Fibroblast of lung (primary cell): ENCODE measurements around the gene ARRDC1. TPM values are rescaled to one million over a fixed set of nuclear protein-coding genes. Genes with fewer than 3 reads are reported as not detected.

Experiments
- DNase-seq, 2 donors: peaks; one replicate each; pipeline versions ENCODE4 v3.0.0 to v3.0.0-alpha.2; 2010; ENCODE audit warnings: low read depth in 2 of 2
- H2AFZ ChIP-seq: 2 replicates; pipeline ENCODE4 v1.5.1; 2012; ENCODE audit warnings: low read length, control low read depth, inconsistent platforms
- H3K27ac ChIP-seq: 2 replicates; pipeline ENCODE4 v1.5.1; 2011; ENCODE audit warnings: low read length, control low read depth; ENCODE audit not compliant: insufficient read depth
- H3K27me3 ChIP-seq: 2 replicates; pipeline ENCODE4 v1.5.1; 2011; ENCODE audit warnings: mild to moderate bottlenecking, low read length; ENCODE audit not compliant: control insufficient read depth, insufficient read depth
- H3K36me3 ChIP-seq: 2 replicates; pipeline ENCODE4 v1.5.1; 2011; ENCODE audit warnings: low read length; ENCODE audit not compliant: control insufficient read depth, insufficient read depth
- H3K4me1 ChIP-seq: 2 replicates; pipeline ENCODE4 v1.5.1; 2011; ENCODE audit warnings: low read length; ENCODE audit not compliant: control insufficient read depth, insufficient read depth; ENCODE audit errors: extremely low read depth
- H3K4me2 ChIP-seq: 2 replicates; pipeline ENCODE4 v1.5.1; 2011; ENCODE audit warnings: low read length, control low read depth; ENCODE audit not compliant: insufficient read depth; ENCODE audit errors: extremely low read depth
- H3K4me3 ChIP-seq, 4 experiments: fragments of 200-600 bp in 1 of 4; sonication (generic) in 1 of 4; replicated peaks in 1 of 4; 2 replicates each; pipeline ENCODE4 v1.5.1; 2011 to 2016; ENCODE audit warnings: low read length in 4 of 4, low read depth in 3 of 4, mild to moderate bottlenecking in 3 of 4, control low read depth in 2 of 4, inconsistent platforms in 1 of 4, mixed read lengths in 1 of 4; ENCODE audit not compliant: insufficient read depth in 1 of 4; ENCODE audit errors: control extremely low read depth in 1 of 4
- H3K79me2 ChIP-seq: 2 replicates; pipeline ENCODE4 v1.5.1; 2012; ENCODE audit warnings: mild to moderate bottlenecking, low read length, inconsistent platforms; ENCODE audit not compliant: control insufficient read depth, insufficient read depth
- H3K9ac ChIP-seq: 2 replicates; pipeline ENCODE4 v1.5.1; 2011; ENCODE audit warnings: mild to moderate bottlenecking, low read length, control low read depth; ENCODE audit not compliant: insufficient read depth
- H3K9me3 ChIP-seq: 2 replicates; pipeline ENCODE4 v1.5.1; 2012; ENCODE audit warnings: low read depth, low read length; ENCODE audit not compliant: control insufficient read depth, insufficient read depth
- H4K20me1 ChIP-seq: 2 replicates; pipeline ENCODE4 v1.5.1; 2011; ENCODE audit warnings: low read length; ENCODE audit not compliant: control insufficient read depth, insufficient read depth; ENCODE audit errors: extremely low read depth
- CTCF ChIP-seq, 2 donors: IDR thresholded peaks in 1 of 2; conservative IDR thresholded peaks in 1 of 2; 1 replicate in 1 of 2; 2 replicates in 1 of 2; pipeline ENCODE4 v1.5.1; 2011 to 2012; ENCODE audit warnings: low read length in 2 of 2, control low read depth in 1 of 2, inconsistent platforms in 1 of 2, low read depth in 1 of 2, mild to moderate bottlenecking in 1 of 2
- EZH2 ChIP-seq: IDR thresholded peaks from 2 replicates; pipeline ENCODE4 v1.5.1; 2012; ENCODE audit warnings: low read length, control low read depth, mild to moderate bottlenecking; ENCODE audit errors: missing control alignments
- polyA plus RNA-seq, 2 donors: library from polyadenylated mRNA; depleted of rRNA in 1 of 2; stranded (reverse) in 1 of 2; unstranded in 1 of 2; fragments of >200 nt; gene quantifications; 2 replicates each; pipeline ENCODE4 v1.2.1, GENCODE V29; 2011 to 2012; ENCODE audit warnings: missing spikeins in 1 of 2
- total RNA-seq: library from RNA; depleted of rRNA; stranded (reverse); fragments of >200 nt; gene quantifications from 2 replicates; pipeline ENCODE4 v1.2.1, GENCODE V29; 2014

The ARRDC1 gene
- total and polyA plus RNA-seq, 2 donors (not counting 1 experiment from before 2014, with no cell fraction given): 8.3 to 17.2 TPM

GRCh38 chr9:137657606-137658005 lies 52.1 kb downstream of the ARRDC1 start:
- Histone ChIP-seq H3K9me3 (no peaks in the 10 kb centered on the region), H4K20me1 (no peaks in the 10 kb centered on the region), H3K79me2 (peaks cover 39% of the 10 kb centered on the region), H3K27me3 (no peaks in the 10 kb centered on the region), H3K4me3 (no peak overlapping the region), H2AFZ (no peak overlapping the region), H3K4me2 (no peak overlapping the region), H3K36me3 (no peaks in the 10 kb centered on the region), H3K4me1 (no peaks in the 10 kb centered on the region), H3K9ac (no peak overlapping the region), H3K27ac (no peak overlapping the region)
- TF ChIP-seq EZH2 (no peak), CTCF (conservative IDR thresholded peaks at IDR 0.05 in 1 of 2, IDR thresholded peaks at IDR 0.05 in 1 of 2; ENCODE audit: low read depth in 1 of 2, low read length in 2 of 2) (no peak)
- no peak for DNase-seq

DNA sequence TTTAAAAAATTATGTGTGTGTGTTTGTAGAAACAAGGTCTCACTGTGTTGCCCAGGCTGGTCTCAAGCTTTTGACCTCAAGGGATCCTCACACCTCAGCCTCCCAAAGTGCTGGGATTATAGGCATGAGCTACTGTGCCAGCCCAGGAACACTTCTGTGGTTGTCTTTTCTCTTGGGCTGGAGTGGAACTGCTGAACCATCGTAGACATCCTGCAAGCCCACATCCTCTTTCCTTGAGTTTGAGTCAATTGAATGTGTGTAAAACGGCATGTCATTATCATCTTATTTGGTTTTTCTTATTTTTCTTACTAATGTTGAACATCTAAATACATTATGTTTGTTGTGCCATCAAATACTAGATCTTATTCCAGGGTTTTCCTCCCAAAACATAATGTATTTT lies 53.3 kb downstream of the ARRDC1 start:
- no peak overlapping the region for H3K9ac ChIP-seq
- no peak overlapping the region for H3K4me2 ChIP-seq
- no peaks in the 10 kb centered on the region for H3K27me3 ChIP-seq
- H4K20me1 ChIP-seq: no peaks in the 10 kb centered on the region
- H3K9me3 ChIP-seq: no peaks in the 10 kb centered on the region
- no peak overlapping the region for H3K4me3 ChIP-seq
- H3K79me2 ChIP-seq: peaks cover 36% of the 10 kb centered on the region
- no peaks in the 10 kb centered on the region for H3K36me3 ChIP-seq
- H2AFZ ChIP-seq: no peak overlapping the region
- TF ChIP-seq EZH2 (no peak), CTCF (conservative IDR thresholded peaks at IDR 0.05 in 1 of 2, IDR thresholded peaks at IDR 0.05 in 1 of 2; ENCODE audit: low read depth in 1 of 2, low read length in 2 of 2) (no peak)
- no peaks in the 10 kb centered on the region for H3K4me1 ChIP-seq
- no peak overlapping the region for H3K27ac ChIP-seq
- DNase-seq: no peak

GRCh38 chr9:137660144-137660543 lies 54.7 kb downstream of the ARRDC1 start:
- Histone ChIP-seq H3K79me2 (peaks cover 38% of the 10 kb centered on the region), H2AFZ (no peak overlapping the region), H3K27me3 (no peaks in the 10 kb centered on the region), H4K20me1 (no peaks in the 10 kb centered on the region), H3K4me3 (no peak overlapping the region), H3K36me3 (peaks cover under 1% of the 10 kb centered on the region), H3K4me2 (no peak overlapping the region), H3K9ac (no peak overlapping the region), H3K9me3 (no peaks in the 10 kb centered on the region), H3K4me1 (peaks cover under 1% of the 10 kb centered on the region), H3K27ac (no peak overlapping the region)
- DNase-seq: no peak
- TF ChIP-seq EZH2 (no peak), CTCF (conservative IDR thresholded peaks at IDR 0.05 in 1 of 2, IDR thresholded peaks at IDR 0.05 in 1 of 2; ENCODE audit: low read depth in 1 of 2, low read length in 2 of 2) (no peak)
